Endothelial cell of umbilical vein (primary cell): ENCODE results near the gene BRSK1. TPM values are rescaled to one million over a fixed set of nuclear protein-coding genes. Genes with fewer than 3 reads are reported as not detected.

Experiments used
- BruUV-seq: library from RNA; stranded (reverse); fragments of 400-500 nt; replicated peaks from 2 replicates; lab custom pipeline; 2021; lab: Mats Ljungman, UMichigan
- CTCF ChIA-PET: fragments of 300-600, 350-600 bp; sonication (Branson Sonifier 250); formaldehyde crosslinking; loops from one replicate; lab custom pipeline; 2021; ENCODE audit warnings: antibody characterized with exemption, inconsistent platforms; lab: Charles Lee
- POLR2A ChIA-PET: fragments of 300-600, 350-600 bp; sonication (Branson Sonifier 250); formaldehyde crosslinking; loops from one replicate; lab custom pipeline; 2021; ENCODE audit warnings: antibody characterized with exemption, inconsistent platforms; lab: Charles Lee
- DNase-seq: peaks from one replicate; pipeline ENCODE4 v3.0.0-alpha.2; 2011; ENCODE audit warnings: low read depth, low spot score
- FAIRE-seq: peaks from 2 replicates; lab custom pipeline; 2011; peaks lifted over from hg19 to GRCh38; lab: Jason Lieb, UNC
- H2AFZ ChIP-seq: 2 replicates; pipeline ENCODE4 v1.6.0; 2012; ENCODE audit warnings: low read depth, low read length, control low read depth, inconsistent platforms
- H3K27ac ChIP-seq: 2 replicates; pipeline ENCODE4 v1.5.1; 2011; ENCODE audit warnings: low read depth, mild to moderate bottlenecking, control low read depth, low read length, moderate library complexity; ENCODE audit not compliant: insufficient read depth
- H3K27me3 ChIP-seq, 2 experiments: 2 replicates each; pipeline versions ENCODE4 v1.6.0 to v1.6.1; 2011; ENCODE audit warnings: low read length in 2 of 2, mixed read lengths in 1 of 2; ENCODE audit not compliant: control insufficient read depth in 2 of 2, insufficient read depth in 2 of 2
- H3K36me3 ChIP-seq, 2 experiments: 2 replicates in 1 of 2; 3 replicates in 1 of 2; pipeline ENCODE4 v1.5.1; 2011; ENCODE audit warnings: low read length in 2 of 2, mild to moderate bottlenecking in 1 of 2, moderate library complexity in 1 of 2; ENCODE audit not compliant: control insufficient read depth in 2 of 2, insufficient read depth in 2 of 2; ENCODE audit errors: extremely low read depth in 1 of 2
- H3K4me1 ChIP-seq: 3 replicates; pipeline ENCODE4 v1.5.1; 2011; ENCODE audit warnings: mild to moderate bottlenecking, low read length; ENCODE audit not compliant: control insufficient read depth, insufficient read depth; ENCODE audit errors: extremely low read depth
- H3K4me2 ChIP-seq: 2 replicates; pipeline ENCODE4 v1.6.1; 2011; ENCODE audit warnings: low read length, control low read depth, mixed read lengths; ENCODE audit not compliant: insufficient read depth
- H3K4me3 ChIP-seq, 3 experiments: fragments of 200-600 bp in 1 of 3; sonication (generic), shearing (Covaris generic) in 1 of 3; replicated peaks in 1 of 3; 2 replicates each; pipeline ENCODE4 v1.5.1; 2011 to 2016; ENCODE audit warnings: control low read depth in 3 of 3, low read length in 3 of 3, mild to moderate bottlenecking in 2 of 3, inconsistent platforms in 1 of 3, low read depth in 1 of 3, moderate library complexity in 1 of 3; ENCODE audit not compliant: insufficient read depth in 1 of 3
- H3K79me2 ChIP-seq: 2 replicates; pipeline ENCODE4 v1.6.0; 2012; ENCODE audit warnings: low read length, inconsistent platforms; ENCODE audit not compliant: control insufficient read depth, insufficient read depth
- H3K9ac ChIP-seq: replicated peaks from 2 replicates; pipeline ENCODE3; 2011; ENCODE audit warnings: low read length, control low read depth; ENCODE audit not compliant: insufficient read depth; ENCODE audit errors: extremely low read depth
- H3K9me1 ChIP-seq: replicated peaks from 3 replicates; pipeline ENCODE4 v1.6.0; 2011; ENCODE audit warnings: mild to moderate bottlenecking, low read length; ENCODE audit not compliant: control insufficient read depth, insufficient read depth; ENCODE audit errors: extremely low read depth
- H3K9me3 ChIP-seq: replicated peaks from 2 replicates; pipeline ENCODE4 v1.5.1; 2012; ENCODE audit warnings: low read length, inconsistent platforms; ENCODE audit not compliant: control insufficient read depth, insufficient read depth
- H4K20me1 ChIP-seq: replicated peaks from 2 replicates; pipeline ENCODE3; 2011; ENCODE audit warnings: mild to moderate bottlenecking, low read length; ENCODE audit not compliant: control insufficient read depth, insufficient read depth; ENCODE audit errors: extremely low read depth
- EZH2 ChIP-seq: IDR thresholded peaks from 2 replicates; pipeline ENCODE4 v1.6.1; 2012; ENCODE audit warnings: borderline replicate concordance, low read depth, mild to moderate bottlenecking, moderate library complexity, low read length, inconsistent platforms; ENCODE audit not compliant: severe bottlenecking
- FOS ChIP-seq: IDR thresholded peaks from 2 replicates; pipeline ENCODE4 v1.6.1; 2011; ENCODE audit warnings: mild to moderate bottlenecking, low read length, moderate library complexity, borderline replicate concordance; ENCODE audit not compliant: insufficient read depth
- GATA2 ChIP-seq: IDR thresholded peaks from 2 replicates; pipeline ENCODE4 v1.7.0; 2011; ENCODE audit warnings: low read depth, mild to moderate bottlenecking, moderate library complexity, mixed read lengths, low read length; ENCODE audit not compliant: insufficient read length, insufficient read depth
- JUN ChIP-seq: IDR thresholded peaks from 2 replicates; pipeline ENCODE4 v1.6.1; 2011; ENCODE audit warnings: borderline replicate concordance, low read depth; ENCODE audit not compliant: insufficient read length, insufficient read depth
- MYC ChIP-seq: IDR thresholded peaks from one replicate; pipeline ENCODE4 v1.6.1; 2011; ENCODE audit warnings: mild to moderate bottlenecking, low read depth, low read length
- POLR2A ChIP-seq: IDR thresholded peaks from 2 replicates; pipeline ENCODE4 v1.6.1; 2012; ENCODE audit warnings: low read depth, mild to moderate bottlenecking, control low read depth, low read length
- POLR2AphosphoS5 ChIP-seq: IDR thresholded peaks from 2 replicates; pipeline ENCODE4 v1.6.1; 2012; ENCODE audit warnings: low read depth, mild to moderate bottlenecking, control low read depth, low read length, moderate library complexity; ENCODE audit not compliant: insufficient read depth
- dilution Hi-C: fragments of 300-500 bp; cut with MboI; formaldehyde crosslinking; loops from one replicate; pipeline ENCODE4 v1.15.0; 2019; ENCODE audit warnings: low sequenced_read_pairs; ENCODE audit not compliant: extremely low pct_ligation_motif_present
- intact Hi-C: fragments of 100-400 bp; cut with micrococcal nuclease; formaldehyde crosslinking; loops from one replicate; pipeline ENCODE4 v1.10.0; 2022
- polyA plus RNA-seq, 4 experiments: library from polyadenylated mRNA; depleted of rRNA in 3 of 4; stranded (reverse) in 3 of 4; unstranded in 1 of 4; fragments of >200 nt; gene quantifications; 2 replicates each; pipeline versions ENCODE4 v1.2.1 to v1.2.3, GENCODE V29; 2011 to 2012; ENCODE audit warnings: missing spikeins in 1 of 4
- total RNA-seq: library from RNA; stranded (reverse); gene quantifications from 2 replicates; pipeline ENCODE4 v1.2.3, GENCODE V29; 2021
- TF ChIP-seq, protein P1 (sequence below), 2 donors: IDR thresholded peaks; 1 replicate in 1 of 2; 2 replicates in 1 of 2; pipeline ENCODE4 v1.5.1; 2011; ENCODE audit warnings: low read length in 2 of 2, mild to moderate bottlenecking in 2 of 2, moderate library complexity in 2 of 2, control low read depth in 1 of 2, inconsistent platforms in 1 of 2, low read depth in 1 of 2; ENCODE audit not compliant: insufficient read depth in 1 of 2; ENCODE audit errors: extremely low read depth in 1 of 2
- TF ChIP-seq, protein P2 (sequence below): IDR thresholded peaks from 2 replicates; pipeline ENCODE4 v1.6.1; 2011; ENCODE audit not compliant: insufficient read depth, insufficient read length

Gene BRSK1
- total and polyA plus RNA-seq, 2 donors (not counting 3 experiments of a cell fraction or from before 2014, with no cell fraction given) = 0.33 to 0.44 TPM

DNA sequence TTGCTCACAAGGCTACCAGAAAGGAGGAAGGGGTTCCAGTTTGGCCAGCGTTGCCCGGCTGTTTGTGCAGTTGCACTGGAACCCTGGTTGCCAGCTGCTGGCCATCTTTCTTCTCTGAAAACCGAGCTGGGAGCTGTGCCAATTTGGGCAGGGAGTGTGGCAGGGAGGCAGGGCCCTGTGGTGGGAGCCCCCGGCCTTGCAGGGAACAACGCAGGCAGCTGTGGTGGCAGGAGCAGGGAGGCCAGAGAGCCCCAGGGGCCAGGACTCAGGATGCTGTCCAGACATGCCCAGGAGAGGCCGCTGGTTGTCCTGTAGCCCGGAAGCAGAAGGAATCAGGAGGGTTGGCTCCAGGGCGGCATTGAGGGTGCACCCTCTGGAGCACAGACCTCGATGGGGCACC, 60.6 kb downstream of the BRSK1 start:
- no TSS peak for BruUV-seq
- Histone ChIP-seq H3K9me1 (no peaks in the 10 kb centered on the region), H3K9me3 (no peaks in the 10 kb centered on the region), H3K4me1 (peaks cover 10% of the 10 kb centered on the region), H3K36me3 (peaks cover 0 to 7% of the 10 kb centered on the region in 2 experiments), H3K27me3 (no peaks in the 10 kb centered on the region), H4K20me1 (no peaks in the 10 kb centered on the region), H2AFZ (no peak overlapping the region), H3K4me2 (no peak overlapping the region), H3K79me2 (no peaks in the 10 kb centered on the region), H3K27ac (no peak overlapping the region), H3K9ac (no peak overlapping the region), H3K4me3 (no peak overlapping the region)
- DNase-seq (no peak), FAIRE-seq (no peak)
- TF ChIP-seq, protein P1, sequence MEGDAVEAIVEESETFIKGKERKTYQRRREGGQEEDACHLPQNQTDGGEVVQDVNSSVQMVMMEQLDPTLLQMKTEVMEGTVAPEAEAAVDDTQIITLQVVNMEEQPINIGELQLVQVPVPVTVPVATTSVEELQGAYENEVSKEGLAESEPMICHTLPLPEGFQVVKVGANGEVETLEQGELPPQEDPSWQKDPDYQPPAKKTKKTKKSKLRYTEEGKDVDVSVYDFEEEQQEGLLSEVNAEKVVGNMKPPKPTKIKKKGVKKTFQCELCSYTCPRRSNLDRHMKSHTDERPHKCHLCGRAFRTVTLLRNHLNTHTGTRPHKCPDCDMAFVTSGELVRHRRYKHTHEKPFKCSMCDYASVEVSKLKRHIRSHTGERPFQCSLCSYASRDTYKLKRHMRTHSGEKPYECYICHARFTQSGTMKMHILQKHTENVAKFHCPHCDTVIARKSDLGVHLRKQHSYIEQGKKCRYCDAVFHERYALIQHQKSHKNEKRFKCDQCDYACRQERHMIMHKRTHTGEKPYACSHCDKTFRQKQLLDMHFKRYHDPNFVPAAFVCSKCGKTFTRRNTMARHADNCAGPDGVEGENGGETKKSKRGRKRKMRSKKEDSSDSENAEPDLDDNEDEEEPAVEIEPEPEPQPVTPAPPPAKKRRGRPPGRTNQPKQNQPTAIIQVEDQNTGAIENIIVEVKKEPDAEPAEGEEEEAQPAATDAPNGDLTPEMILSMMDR (IDR thresholded peaks at IDR 0.05; ENCODE audit: extremely low read depth in 1 of 2, insufficient read depth in 1 of 2, low read depth in 1 of 2, low read length in 2 of 2) = no peak
- TF ChIP-seq MYC (no peak), GATA2 (no peak), JUN (no peak), EZH2 (no peak), FOS (no peak), POLR2AphosphoS5 (no peak), POLR2A (no peak)
- TF ChIP-seq, protein P2, sequence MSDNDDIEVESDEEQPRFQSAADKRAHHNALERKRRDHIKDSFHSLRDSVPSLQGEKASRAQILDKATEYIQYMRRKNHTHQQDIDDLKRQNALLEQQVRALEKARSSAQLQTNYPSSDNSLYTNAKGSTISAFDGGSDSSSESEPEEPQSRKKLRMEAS = no peak
- ChIA-PET CTCF (interaction anchor here (1.8 kb wide), 1 partner anchor 43 kb away, joined by 5 read pairs; no protein-coding TSS in a partner anchor), POLR2A (no interaction called here)
- intact Hi-C loops (no loop called here), dilution Hi-C loops (no loop called here)
